Esophagus mucosa (tissue), 1 donor: ENCODE data around the gene STIM2. TPM values are rescaled to one million over a fixed set of nuclear protein-coding genes. Genes with fewer than 3 reads are reported as not detected.

Experiments
- ATAC-seq: fragments of 200-7000 bp; cut with Tn5 transposase; one replicate; pipeline ENCODE4 v1.9.1; 2020
- total RNA-seq: library from RNA; stranded (reverse); gene quantifications from one replicate; pipeline ENCODE4 v1.2.4, GENCODE V29; 2023
- donor health status: DM: yes; HTN: yes; CAD: no.

The STIM2 gene
- total RNA-seq, 1 donor from 2014 or later: 7.1 TPM

DNA sequence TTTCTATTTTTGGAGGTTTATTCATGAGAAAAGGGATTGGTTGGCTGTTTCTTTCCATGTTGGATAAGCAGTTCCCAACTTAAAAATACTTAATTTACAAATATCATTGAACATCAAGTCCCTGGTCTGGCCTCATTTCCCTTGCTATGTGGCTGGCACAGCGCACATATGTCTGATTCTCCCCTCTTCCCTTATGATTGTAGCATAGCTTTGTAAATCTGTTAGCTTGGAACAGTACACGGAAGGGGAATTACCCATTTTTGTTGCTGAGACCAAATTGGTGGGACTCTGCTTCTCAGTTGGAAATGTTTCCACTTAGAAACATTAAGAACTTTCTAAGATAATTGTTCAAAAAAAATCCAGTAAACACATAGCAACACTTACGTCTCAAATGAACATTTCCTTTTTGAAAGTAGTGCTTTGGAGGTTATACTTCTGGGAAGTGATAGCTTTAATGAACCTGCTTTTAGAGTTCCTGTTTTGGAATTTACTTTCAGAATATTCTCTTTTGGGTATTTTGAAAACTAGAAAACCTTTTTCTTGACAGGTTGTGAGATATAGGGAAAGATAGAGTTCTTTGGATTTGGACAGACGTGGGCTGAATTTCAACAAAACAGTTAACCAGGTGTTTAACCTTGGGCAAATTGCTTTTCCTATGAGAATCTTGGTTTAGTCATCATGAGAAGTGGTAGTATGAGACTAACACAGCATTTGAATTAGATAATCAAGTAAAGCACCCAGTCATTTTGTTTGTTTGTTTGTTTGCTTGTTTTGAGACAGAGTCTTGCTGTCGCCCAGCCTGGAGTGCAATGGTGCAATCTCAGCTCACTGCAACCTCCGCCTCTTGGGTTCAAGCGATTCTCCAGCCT is 47.3 kb downstream of the STIM2 start:
- ATAC-seq: no peak

DNA sequence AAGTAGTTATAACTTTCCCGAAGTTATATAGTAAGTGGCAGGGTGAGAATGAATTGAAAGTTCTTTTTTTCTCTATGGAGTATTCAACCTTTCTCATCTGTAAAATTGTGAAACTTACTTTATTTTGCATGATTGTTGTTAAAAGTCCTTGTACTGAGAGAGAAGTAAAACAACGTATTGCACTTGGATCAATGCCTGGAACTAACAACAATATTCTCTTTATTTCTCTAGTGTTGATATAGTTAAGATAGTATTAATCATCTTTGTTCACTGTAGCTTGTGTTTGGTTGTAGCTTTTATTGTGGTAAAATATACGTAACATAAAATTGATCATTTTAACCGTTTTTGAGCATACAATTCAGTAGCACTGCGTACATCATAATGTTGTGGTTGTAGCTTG is 48.7 kb downstream of the STIM2 start:
- no peak for ATAC-seq

DNA sequence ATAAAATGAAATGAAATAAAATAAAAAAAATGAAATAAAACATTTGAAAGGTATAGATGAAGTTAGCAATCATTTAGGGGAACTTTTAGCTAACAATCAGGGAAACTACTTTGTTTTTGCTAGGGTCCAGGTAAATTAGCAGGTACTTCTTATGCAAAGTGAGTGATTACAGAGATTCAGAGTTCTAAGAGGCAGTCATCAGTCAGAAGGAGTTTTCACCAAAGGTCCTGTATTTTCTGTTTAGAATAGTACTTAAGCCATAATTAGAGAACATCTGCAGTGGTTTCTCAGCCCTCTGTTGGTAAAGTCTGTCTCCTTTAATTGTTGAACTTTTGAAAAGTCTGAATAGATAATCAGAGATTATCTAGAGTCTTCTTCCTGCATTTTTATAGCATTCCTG is 50.6 kb downstream of the STIM2 start:
- ATAC-seq: no peak

DNA sequence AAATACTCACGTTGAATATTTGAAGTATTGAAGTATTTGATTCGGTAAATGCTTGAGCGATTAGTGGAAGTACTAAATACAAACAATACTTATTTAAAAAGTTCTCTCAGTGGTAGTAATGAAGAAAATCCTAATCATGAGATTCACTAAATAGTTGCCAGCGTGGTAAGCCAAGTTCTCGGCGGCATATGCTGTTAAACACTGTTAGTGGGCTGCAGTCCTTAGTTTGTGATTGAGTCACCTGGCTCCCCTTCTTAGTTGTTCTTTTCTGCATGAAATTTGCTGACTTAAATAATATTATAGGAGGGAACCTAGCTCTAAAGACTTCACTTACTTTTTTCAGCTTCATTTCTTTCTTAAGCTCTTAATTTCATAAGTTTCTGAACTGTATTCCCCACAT is 51.4 kb downstream of the STIM2 start:
- ATAC-seq: no peak

DNA sequence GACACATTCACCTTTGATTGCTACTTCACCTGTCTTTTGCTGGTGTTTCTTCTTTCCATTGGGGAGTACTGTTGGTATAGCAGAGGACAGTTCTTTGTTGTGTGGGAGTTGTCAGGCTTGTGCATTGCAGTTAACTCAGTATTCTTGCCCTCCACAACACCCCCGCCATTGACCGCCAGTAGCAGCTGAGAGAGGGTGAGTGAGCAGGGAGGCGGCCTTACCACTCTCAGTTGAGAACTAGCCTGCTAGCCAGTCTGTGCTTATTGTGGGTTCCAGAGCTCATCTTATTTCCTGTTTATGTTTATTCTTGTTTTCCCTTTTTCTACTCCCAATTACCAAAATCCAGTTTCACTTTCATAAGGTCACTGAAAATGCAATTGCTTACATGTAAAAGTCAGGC is 52.2 kb downstream of the STIM2 start:
- no peak for ATAC-seq

GRCh38 chr4:26916195-26916594 is 55.6 kb downstream of the STIM2 start:
- ATAC-seq: no peak

DNA sequence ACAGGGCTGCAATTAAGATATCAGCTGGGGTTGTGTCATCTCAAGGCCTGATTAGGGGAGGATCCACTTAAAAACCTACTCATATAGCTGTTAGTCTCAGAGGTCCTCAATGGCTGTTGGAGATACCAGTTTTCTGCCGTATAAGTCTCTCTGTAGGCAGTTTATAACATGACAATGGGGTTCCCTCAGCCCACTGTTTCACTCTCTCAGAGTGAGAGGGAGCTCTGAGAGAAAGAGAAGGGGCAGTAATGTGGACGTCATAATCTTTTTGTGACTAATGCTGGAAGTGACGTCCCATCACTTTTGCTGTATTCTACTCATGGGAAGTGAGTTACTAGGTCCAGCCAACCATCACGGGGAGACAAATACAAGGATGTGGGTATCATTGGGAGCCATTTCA is 70.3 kb downstream of the STIM2 start:
- ATAC-seq: no peak

DNA sequence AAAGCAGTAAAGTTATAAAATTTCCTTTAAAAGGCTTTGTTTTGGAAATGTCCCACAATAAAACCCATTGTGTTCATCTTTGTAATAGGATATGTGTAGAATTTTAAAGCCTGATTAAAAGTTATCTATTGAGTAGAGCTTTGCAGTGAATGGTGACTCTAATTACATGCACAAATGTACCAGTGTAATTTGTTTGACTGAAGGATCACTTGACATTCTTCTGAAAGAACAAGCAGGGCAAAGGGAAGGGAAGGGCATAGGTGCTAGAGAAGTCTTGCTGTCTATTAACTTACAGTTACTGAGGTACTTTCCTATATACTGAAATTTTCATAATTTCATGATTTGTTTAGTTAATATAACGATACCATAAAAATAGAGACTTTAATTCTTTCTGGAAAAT is 70.8 kb downstream of the STIM2 start:
- no peak for ATAC-seq

DNA sequence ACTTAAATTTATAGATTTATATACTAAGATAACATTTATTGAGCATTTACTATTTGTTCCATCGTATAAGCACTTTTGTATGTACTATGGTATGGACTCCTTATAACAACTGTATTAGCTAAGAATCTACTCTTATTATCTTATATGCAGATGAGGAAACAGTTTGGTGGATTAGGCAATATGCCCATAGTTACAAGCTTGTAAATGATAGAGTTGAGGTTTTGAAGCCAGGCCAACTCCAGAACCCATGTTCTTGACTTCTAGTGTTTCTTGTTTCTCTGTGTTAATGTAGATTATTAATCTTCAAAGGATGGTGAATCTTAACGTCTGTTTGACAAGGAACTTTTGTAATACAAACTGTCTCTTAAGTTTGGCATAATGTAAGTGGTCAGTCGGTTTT is 71.3 kb downstream of the STIM2 start:
- ATAC-seq: no peak

DNA sequence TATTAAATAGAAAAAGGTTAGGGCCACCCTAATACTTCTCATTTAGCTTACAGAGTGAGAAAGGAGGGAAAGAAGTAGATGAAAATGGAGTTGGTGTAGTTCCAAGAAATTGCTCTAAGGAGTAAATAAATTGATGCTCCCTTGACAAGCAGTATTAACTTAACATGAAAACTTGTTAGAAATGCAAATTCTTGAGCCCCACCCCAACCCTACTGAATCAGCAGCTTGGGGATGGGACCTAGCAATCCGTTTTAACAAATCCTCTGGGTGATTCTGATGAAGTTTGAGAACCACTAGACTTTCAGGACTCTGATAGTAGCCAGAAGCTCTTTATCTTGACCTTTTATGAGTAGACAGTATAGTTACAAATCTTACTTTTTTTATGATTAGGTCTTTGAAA is 74.8 kb downstream of the STIM2 start:
- ATAC-seq: no peak

DNA sequence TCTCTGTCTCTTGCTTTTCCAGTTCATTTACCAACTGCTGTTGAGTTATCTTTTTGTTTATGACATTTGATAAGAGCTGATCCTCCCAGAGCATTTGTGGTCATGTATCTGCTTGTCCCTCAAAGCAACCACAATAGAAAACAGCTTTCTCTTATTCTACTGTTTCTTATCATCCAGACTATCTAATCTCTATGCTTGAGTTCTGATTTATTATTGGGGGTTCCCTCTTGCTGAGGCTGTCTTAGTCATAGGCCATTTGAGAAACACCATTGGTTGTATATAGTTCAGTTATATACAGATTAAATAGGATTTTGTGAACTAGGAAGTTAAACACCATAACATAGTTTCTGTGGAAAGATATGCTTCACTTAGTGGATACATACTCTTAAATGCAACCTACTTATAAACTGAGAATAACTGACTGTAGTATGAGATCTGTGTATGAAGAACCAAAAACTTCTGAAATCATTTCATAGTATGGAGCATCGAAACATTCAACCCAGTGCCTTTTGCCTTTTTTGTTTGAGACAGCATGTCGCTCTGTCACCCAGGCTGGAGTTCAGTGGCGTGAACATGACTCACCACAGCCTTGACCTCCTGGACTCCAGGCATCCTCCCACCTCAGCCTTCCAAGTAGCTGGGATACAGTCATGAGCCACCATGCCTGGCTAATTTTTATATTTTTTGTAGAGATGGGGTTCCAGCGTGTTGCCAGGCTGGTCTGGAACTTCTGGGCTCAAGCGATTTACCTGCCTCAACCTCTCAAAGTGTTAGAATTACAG is 75.8 kb downstream of the STIM2 start:
- ATAC-seq: no peak

DNA sequence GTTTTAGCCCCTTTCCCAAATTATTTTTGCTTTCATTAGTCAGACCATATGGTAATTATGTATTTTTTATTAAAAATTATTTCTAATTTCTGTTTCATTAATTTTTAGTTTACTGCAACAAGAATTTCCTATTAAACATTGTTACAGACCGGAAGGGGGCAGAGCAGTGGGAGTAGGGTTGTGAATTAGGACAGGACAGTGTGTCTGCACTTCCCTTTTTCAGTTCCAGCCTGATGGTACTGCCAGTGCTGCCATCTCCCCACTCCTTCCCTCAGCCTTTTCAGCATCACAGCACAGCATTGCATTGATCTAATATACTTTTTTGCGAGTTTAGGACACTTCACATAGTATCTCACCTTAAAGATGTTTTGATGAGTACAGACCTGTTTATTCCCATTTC is 76.5 kb downstream of the STIM2 start:
- no peak for ATAC-seq

- no peak for ATAC-seq
Observed at GRCh38 chr4:26937567-26937966, 76.9 kb downstream of the STIM2 start.

DNA sequence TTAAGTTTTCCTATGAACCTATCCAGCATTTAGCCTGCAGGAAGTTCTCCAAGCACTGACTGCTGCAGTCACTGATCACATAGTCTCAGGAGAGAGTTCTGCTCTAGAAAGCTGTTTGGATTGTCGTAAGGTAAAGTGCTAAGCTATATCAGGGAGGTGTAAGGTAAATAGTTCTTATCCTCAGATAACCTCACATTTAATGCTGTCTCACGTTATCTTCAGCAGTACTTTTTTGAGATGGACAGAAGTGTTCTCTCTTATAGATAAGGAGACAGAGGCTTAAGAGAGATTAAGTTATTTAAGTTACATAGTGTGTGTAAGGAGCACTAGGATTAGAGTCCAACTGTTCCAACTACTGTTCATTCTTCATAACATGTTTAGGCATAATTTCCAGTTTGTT is 77.9 kb downstream of the STIM2 start:
- ATAC-seq: no peak

GRCh38 chr4:26941951-26942350 is 81.3 kb downstream of the STIM2 start:
- ATAC-seq: no peak

DNA sequence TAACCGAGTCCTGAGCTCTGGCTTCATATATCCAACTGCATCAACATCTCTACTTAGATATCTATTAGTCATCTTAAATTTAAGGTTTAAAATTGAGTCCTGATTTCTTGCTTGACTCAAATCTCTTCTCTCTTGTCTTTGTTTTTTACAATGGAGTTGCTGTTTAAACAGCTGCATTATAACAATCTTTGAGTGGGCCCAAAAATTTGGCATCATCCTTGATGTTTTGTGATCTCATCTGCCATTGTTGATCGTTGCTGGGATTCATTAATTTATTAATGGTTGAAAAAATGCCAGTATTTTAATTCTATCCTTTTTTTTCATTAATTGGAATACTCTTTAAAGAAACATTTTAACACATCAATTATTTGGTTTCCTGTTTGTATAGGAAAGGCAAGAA is 82.2 kb downstream of the STIM2 start:
- ATAC-seq: no peak

DNA sequence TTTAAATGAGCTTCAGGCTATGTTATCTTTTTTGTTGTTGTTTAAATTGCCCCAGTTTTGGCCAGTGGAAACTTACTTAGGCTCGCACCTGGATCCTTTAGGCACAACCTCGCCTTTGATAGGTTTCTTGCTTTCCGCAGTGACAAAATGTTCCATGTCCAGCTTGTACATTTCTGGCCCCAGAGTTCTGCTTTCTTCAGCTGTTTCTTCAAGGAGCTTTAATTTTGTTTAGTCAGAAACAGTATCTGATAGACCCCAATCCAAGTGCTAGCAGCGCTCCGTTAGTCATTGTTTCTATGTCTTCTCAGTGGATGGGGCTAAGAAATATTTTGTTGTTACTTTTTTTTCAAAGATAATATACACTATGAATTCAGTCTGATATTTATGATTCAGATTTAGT is 82.8 kb downstream of the STIM2 start:
- ATAC-seq: no peak

GRCh38 chr4:26945794-26946193 is 85.2 kb downstream of the STIM2 start:
- ATAC-seq: no peak

DNA sequence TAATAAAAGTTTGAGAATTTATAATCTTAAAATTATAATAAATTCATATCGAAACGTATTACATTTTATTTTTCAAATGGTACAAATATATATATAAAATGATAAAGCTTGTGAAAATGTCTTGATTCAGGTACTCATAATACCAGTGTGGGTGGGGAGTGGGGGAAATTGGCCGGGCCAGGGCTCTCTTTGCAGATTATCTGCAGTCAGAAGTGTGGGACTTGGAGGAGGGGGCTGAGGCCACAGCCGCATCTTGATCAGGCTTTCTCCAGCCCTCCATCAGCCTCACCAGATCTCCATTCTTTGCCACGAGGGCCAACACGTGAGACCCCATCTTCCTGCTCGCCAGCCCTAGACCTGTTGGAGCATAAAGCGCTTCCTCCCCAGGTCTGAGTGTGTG is 86.7 kb downstream of the STIM2 start:
- no peak for ATAC-seq

- ATAC-seq: no peak
Observed at GRCh38 chr4:26950446-26950845, 89.8 kb downstream of the STIM2 start.

DNA sequence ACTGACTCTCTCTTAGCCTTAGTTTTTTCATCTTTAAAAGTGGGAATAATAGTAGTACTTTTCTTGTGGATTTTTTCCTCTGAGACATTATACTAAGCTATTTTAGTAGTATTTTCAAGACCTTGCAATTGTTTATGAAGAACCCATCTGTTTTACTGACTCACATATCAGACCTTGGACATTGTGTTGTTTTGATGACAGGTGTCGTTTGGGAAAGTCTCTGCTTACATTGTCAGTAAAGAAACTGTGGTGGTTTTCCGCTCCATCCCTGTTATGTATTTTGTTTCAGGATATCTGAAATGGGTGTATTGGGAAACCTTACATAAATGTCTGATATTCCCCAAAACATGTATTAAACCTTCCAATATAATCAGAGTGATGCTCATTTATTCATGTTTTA is 92.2 kb downstream of the STIM2 start:
- no peak for ATAC-seq

GRCh38 chr4:26953366-26953765 is 92.7 kb downstream of the STIM2 start:
- no peak for ATAC-seq

DNA sequence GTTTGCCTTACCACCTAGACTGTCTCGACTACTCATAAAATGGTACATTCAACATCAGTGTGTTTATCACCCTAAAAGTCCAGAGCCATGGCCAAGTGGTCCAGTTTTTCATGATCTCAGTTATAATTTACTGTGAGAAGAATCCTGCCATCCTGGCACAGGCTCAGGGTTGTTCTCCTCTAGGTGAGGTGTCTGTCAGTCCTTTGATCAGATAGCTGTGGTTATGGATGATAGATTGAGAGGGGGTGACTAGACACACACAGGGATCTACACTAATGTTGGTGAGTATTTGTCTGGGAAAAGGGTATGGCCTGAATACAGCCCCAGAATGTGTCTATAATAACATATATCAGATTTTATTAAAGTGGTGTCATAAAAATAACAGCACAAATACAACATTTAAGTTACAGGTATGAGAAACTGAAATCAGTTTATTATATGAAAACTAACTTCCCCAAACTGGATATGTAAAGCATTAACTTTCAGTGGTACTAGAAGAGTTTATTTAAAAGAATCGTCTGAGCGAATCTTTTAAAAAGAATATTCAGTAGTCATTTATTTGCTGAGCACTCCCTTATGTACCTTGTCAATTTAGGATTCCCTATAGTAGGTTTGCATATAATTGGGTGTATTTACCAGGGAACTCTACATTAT is 93.3 kb downstream of the STIM2 start:
- no peak for ATAC-seq

DNA sequence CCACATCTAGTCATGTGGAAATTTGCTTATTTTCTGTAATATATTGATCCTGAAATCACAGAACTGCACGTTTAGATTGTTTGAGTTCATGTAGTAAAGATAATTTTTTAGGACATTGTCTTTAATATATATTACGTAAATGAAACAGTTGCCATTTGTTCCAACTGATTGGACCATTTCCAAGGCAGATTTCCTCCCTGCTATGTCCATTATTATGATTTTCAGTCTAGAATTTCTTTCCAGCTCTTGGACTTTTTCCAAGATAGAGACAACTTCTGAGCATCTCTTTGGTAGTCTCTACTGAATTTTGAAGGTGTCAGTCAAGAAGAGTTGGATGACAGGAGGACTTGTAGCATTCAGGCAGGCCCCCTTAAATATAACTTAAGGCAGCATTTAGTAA is 94.6 kb downstream of the STIM2 start:
- ATAC-seq: no peak
